Skeletal muscle tissue (tissue), 4 donors: ENCODE results near the gene JADE2. TPM values are rescaled to one million over a fixed set of nuclear protein-coding genes. Genes with fewer than 3 reads are reported as not detected.

Experiments used
- H3K27ac ChIP-seq: one replicate; pipeline ENCODE4 v1.7.0; 2013; ENCODE audit warnings: mild to moderate bottlenecking, low read depth, low read length, inconsistent platforms
- H3K27me3 ChIP-seq, 3 donors: one replicate each; pipeline ENCODE4 v1.7.0; 2013; ENCODE audit warnings: low read length in 3 of 3; ENCODE audit not compliant: control insufficient read depth in 3 of 3, insufficient read depth in 3 of 3
- H3K36me3 ChIP-seq, 3 donors: one replicate each; pipeline ENCODE4 v1.7.0; 2013; ENCODE audit warnings: low read length in 3 of 3; ENCODE audit not compliant: control insufficient read depth in 3 of 3, insufficient read depth in 3 of 3
- H3K4me1 ChIP-seq, 3 donors: one replicate each; pipeline ENCODE4 v1.7.0; 2013; ENCODE audit warnings: low read length in 3 of 3, mild to moderate bottlenecking in 3 of 3; ENCODE audit not compliant: control insufficient read depth in 3 of 3, insufficient read depth in 3 of 3
- H3K4me3 ChIP-seq, 3 donors: one replicate each; pipeline ENCODE4 v1.7.0; 2013; ENCODE audit warnings: low read length in 3 of 3
- H3K9ac ChIP-seq, 3 donors: one replicate each; pipeline ENCODE4 v1.7.0; 2013; ENCODE audit warnings: low read length in 3 of 3, mild to moderate bottlenecking in 3 of 3, moderate library complexity in 2 of 3, low read depth in 1 of 3
- H3K9me3 ChIP-seq, 3 donors: one replicate each; pipeline ENCODE4 v1.7.0; 2013; ENCODE audit warnings: low read length in 3 of 3; ENCODE audit not compliant: control insufficient read depth in 3 of 3
- total RNA-seq: library from RNA; depleted of rRNA; stranded (reverse); fragments of >200 nt; gene quantifications from one replicate; pipeline ENCODE4 v1.2.3, GENCODE V29; 2014
- donor health status: Osteomylitis.

The JADE2 gene
- total RNA-seq, 1 donor from 2014 or later, result 1.6 TPM

DNA sequence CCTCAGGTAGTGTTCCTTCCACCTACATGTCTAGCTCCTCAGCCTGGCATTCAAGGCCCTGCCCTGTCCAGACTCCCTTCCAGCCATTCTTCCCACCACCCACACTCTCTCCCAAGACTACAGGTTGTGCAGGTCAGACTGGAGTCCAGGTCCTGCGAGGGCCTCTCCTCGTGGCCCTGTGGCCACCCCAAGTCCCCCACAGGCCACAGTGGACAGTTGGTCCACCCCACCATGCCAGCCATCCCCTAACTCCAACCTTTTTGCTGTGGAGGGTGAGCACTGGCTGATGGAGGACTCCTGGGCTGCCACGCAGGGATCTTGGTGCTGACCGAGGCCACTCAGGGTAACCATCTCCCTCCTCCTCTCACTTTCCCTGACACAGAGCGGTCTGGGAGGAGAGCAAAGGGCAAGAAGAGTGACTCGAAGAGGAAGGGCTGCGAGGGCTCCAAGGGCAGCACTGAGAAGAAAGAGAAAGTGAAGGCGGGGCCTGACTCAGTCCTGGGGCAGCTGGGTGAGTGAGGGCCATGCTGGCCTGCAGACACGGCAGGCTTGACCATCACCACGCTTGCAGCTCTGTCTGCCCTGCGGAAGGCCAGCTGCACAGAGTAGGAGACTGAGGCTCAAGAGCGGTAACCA lies 51.0 kb downstream of the JADE2 start:
- Histone ChIP-seq H3K27ac (no peak overlapping the region), H3K36me3 (peaks cover 65% of the 10 kb centered on the region in 3 donors), H3K4me3 (no peak overlapping the region), H3K27me3 (no peaks in the 10 kb centered on the region), H3K9me3 (no peaks in the 10 kb centered on the region), H3K4me1 (peaks cover 21 to 37% (median 29%) of the 10 kb centered on the region in 3 donors), H3K9ac (no peak overlapping the region)

DNA sequence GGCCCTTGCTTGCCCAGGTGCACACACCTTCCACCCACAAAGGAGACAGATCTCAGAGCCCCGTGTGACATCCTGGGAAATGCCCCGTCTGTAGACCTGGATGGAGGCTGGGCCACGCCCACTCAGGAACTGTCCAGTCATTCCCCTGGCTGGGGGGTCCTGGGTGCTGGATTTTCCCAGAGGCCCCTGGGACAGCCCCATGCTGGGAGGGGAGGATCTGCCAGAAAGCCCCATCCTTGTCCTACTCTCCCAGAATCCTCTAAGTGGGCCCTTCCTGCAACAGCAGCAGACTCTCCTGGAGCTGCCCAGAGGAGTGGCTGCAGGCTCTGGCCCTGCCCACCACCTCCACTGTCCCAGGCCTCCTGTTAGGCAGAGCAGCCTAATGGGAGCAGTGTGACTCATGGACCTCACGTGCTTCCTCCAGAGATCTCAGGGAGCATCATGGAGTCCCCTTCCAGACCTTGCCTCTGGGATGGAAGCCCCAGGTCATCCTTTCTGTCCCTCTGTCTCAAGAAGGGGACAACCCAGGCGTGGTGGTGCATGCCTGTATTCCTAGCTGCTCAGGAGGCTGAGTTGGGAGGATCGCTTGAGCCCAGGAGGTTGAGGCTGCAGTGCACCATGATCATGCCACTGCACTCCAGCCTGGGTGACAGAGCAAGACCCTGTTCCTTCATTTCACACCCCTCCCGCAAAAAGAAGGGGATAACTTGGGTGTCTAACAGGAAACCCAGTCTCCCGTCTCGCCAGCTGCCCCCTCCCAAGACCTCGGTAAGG lies 51.7 kb downstream of the JADE2 start:
- Histone ChIP-seq H3K27me3 (no peaks in the 10 kb centered on the region), H3K4me1 (peaks cover 23 to 39% (median 29%) of the 10 kb centered on the region in 3 donors), H3K4me3 (no peak overlapping the region), H3K9me3 (no peaks in the 10 kb centered on the region), H3K36me3 (peaks cover 59 to 61% (median 60%) of the 10 kb centered on the region in 3 donors), H3K9ac (peak overlapping the region in 1 of 3 donors; percentile 3), H3K27ac (no peak overlapping the region)

DNA sequence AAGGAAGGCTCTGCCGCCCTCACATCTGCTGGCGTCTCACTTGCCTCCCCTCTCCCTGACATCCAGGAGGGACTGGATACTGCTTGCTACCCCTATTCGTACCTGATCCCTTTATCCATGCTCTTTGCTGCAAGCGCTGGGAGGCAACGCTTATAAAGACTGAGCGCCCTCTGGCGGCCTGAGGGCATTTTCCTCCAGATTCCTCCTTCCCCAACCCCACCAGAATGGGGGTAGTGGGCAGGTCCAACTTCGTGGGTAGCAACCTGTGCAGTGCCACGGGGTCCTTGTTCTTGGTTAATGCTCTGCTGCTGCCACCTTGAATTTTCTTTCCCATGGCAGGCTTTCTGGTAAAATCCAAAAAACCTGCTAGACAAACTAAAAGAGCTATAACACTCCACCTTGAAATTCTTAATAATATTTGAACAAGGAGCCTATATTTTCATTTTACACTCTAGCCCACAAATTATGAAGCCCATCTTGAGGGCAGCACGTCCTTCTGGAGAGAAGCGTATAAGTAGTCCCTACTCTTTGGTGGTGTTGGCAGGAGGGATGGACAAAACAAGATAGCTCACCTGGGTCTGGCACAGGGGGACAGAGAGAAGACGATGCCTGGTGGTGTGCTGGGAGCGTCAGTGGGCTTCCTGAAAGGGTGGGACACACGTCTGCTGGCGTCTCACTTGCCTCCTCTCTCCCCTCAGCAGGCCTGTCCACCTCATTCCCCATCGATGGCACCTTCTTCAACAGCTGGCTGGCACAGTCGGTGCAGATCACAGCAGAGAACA lies 52.5 kb downstream of the JADE2 start:
- H3K27me3 ChIP-seq, result no peaks in the 10 kb centered on the region
- peaks cover 26 to 42% (median 32%) of the 10 kb centered on the region in 3 donors for H3K4me1 ChIP-seq
- no peaks in the 10 kb centered on the region for H3K9me3 ChIP-seq
- H3K36me3 ChIP-seq, result peaks cover 52 to 54% (median 53%) of the 10 kb centered on the region in 3 donors
- H3K27ac ChIP-seq, result no peak overlapping the region
- no peak overlapping the region for H3K9ac ChIP-seq
- no peak overlapping the region for H3K4me3 ChIP-seq

DNA sequence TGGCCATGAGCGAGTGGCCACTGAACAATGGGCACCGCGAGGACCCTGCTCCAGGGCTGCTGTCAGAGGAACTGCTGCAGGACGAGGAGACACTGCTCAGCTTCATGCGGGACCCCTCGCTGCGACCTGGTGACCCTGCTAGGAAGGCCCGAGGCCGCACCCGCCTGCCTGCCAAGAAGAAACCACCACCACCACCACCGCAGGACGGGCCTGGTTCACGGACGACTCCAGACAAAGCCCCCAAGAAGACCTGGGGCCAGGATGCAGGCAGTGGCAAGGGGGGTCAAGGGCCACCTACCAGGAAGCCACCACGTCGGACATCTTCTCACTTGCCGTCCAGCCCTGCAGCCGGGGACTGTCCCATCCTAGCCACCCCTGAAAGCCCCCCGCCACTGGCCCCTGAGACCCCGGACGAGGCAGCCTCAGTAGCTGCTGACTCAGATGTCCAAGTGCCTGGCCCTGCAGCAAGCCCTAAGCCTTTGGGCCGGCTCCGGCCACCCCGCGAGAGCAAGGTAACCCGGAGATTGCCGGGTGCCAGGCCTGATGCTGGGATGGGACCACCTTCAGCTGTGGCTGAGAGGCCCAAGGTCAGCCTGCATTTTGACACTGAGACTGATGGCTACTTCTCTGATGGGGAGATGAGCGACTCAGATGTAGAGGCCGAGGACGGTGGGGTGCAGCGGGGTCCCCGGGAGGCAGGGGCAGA lies 53.3 kb downstream of the JADE2 start:
- Histone ChIP-seq H3K9ac (no peak overlapping the region), H3K4me1 (peaks cover 28 to 44% (median 33%) of the 10 kb centered on the region in 3 donors), H3K36me3 (peaks cover 45 to 46% (median 46%) of the 10 kb centered on the region in 3 donors)

DNA sequence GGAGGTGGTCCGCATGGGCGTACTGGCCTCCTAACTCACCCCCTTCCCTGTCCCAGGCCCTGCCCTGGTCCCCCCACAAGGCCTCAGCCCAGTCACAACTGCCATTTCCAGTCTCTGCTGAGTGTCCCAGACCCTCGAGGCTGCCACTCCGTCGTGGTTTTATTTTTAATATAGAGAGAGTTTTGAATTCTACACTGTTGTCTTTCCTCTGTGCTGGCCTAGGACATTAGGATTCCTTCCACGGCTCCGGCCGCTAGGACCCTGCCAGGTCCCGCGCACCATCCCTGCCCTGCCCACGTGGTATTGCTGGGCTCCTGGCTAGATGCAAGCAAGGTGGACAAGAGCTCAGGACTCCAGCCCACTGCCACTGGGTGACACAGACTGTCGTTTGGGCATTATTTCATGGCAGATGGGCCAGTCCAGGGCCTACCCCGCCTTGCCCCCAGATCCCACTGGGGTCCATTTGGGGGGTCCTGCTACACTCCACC lies 53.9 kb downstream of the JADE2 start:
- peaks cover 39 to 40% (median 40%) of the 10 kb centered on the region in 3 donors for H3K36me3 ChIP-seq
- H3K4me3 ChIP-seq, result no peak overlapping the region
- no peaks in the 10 kb centered on the region for H3K27me3 ChIP-seq
- peaks cover 28 to 44% (median 33%) of the 10 kb centered on the region in 3 donors for H3K4me1 ChIP-seq
- no peak overlapping the region for H3K9ac ChIP-seq
- H3K27ac ChIP-seq, result no peak overlapping the region
- H3K9me3 ChIP-seq, result no peaks in the 10 kb centered on the region

More for the DNA sequence above, 53.3 kb downstream of the JADE2 start:
- H3K27me3 ChIP-seq, result no peaks in the 10 kb centered on the region
- H3K27ac ChIP-seq, result no peak overlapping the region
- H3K9me3 ChIP-seq, result no peaks in the 10 kb centered on the region
- no peak overlapping the region for H3K4me3 ChIP-seq

DNA sequence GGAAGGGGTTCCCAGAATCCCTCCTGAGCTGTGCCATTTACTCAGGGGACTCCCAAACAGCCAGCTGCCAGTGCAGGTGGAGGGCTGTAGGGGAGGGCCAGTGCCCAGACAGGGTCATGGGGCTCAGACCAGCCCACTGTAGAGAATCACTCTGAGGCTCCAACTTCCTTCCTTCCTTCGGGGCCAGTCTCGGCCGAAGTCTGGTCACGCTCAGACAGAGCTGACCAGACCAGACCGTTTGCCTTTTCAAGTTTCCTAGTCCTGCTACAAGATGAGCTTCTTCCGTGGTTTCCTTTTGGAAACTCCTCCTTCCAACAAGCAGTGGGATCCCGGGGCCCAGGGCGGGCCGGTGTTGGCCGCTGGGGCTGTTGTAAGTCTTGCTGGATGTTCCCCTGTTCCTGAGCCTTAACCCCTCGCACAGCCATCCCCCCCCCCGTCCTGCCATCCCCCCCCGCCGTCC lies 54.6 kb downstream of the JADE2 start:
- no peaks in the 10 kb centered on the region for H3K9me3 ChIP-seq
- H3K9ac ChIP-seq, result no peak overlapping the region
- H3K4me1 ChIP-seq, result peaks cover 28 to 39% (median 33%) of the 10 kb centered on the region in 3 donors
- no peaks in the 10 kb centered on the region for H3K27me3 ChIP-seq
- H3K4me3 ChIP-seq, result no peak overlapping the region
- peaks cover 32 to 33% (median 33%) of the 10 kb centered on the region in 3 donors for H3K36me3 ChIP-seq
- H3K27ac ChIP-seq, result no peak overlapping the region

DNA sequence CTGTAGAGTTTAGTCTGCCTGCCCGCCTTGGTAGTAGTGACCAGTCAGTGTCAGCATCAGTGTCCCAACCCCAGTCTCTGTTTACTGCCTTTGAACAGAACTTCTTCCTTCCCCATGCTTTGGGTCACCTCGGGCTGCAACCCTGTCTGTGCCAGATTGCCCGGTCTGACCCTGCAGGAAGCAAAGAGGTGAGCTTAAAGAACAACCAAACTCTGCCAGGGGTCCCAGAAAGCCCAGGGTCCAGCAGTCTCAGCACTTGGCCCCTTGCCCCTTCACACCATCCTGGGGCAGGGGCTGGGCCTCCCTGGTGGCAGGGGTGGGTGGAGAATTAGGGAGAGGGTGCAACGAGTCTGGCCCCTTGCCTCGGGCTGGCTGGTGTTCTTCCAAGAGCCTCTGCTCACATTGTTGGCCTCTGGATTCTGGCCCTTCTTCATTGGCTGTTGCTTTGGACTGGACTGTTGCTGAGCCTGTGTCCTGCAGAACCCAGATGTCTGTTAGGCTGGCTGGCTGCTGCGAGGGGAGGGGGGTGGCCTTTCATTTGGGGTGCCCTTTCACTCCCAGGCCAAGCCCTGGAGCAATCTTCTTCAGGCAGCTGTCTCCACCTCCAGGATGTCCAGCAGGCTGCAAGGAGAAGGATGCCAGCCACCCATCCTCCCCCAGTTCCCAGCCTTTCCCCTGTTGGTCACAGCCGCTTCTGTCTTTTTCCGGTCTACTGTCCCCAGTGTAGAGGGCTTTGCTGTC lies 55.9 kb downstream of the JADE2 start:
- Histone ChIP-seq H3K4me1 (peaks cover 28 to 39% (median 33%) of the 10 kb centered on the region in 3 donors), H3K9me3 (no peaks in the 10 kb centered on the region), H3K27me3 (no peaks in the 10 kb centered on the region), H3K9ac (peak overlapping the region; percentile 43 to 70 (median 51)), H3K27ac (no peak overlapping the region), H3K36me3 (peaks cover 27% of the 10 kb centered on the region in 3 donors), H3K4me3 (peak overlapping the region in 2 of 3 donors; percentile 35 to 61)

DNA sequence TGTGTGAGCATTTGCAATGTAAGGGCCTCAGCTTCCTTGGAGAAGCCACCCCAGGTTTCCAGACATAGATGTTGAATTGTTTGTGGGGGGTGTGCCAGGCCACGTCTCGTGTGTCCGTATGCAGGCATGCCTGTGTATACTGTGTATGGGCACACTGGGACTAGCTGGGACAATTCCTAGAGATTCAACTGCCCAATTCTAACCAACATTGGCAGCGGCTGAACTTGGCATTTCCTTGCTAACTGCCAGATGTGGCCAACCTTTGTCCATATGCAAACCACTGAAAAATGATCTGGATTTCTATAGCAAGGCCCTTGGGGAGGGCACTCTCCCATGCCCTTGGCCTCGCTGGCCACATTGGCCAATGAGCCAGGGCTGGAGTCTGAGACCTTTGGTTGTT lies 56.8 kb downstream of the JADE2 start:
- peak overlapping the region in 1 of 3 donors; percentile 70 for H3K9ac ChIP-seq
- peaks cover 32 to 40% (median 38%) of the 10 kb centered on the region in 3 donors for H3K4me1 ChIP-seq
- H3K27me3 ChIP-seq, result no peaks in the 10 kb centered on the region
- no peak overlapping the region for H3K27ac ChIP-seq
- H3K36me3 ChIP-seq, result peaks cover 19 to 20% (median 20%) of the 10 kb centered on the region in 3 donors
- H3K4me3 ChIP-seq, result peak overlapping the region in 1 of 3 donors; percentile 29
- no peaks in the 10 kb centered on the region for H3K9me3 ChIP-seq
